GM18909 (cell line): Measurements from ENCODE around the gene HHAT.

Source experiments
- ATAC-seq: cut with Tn5 transposase; IDR thresholded peaks from one replicate; pipeline ENCODE4 v1.9.1; 2021; ENCODE audit warnings: mild to moderate bottlenecking; ENCODE audit not compliant: unreplicated experiment, poor library complexity

HHAT gene

GRCh38 chr1:210692796-210693195, 364.1 kb downstream of the HHAT start:
- ATAC-seq, result peak; percentile 44

GRCh38 chr1:210695026-210695425, 366.3 kb downstream of the HHAT start:
- ATAC-seq, result no peak

- peak; percentile 94 for ATAC-seq
These were observed 368.0 kb downstream of the HHAT start for GRCh38 chr1:210696709-210697108.

DNA sequence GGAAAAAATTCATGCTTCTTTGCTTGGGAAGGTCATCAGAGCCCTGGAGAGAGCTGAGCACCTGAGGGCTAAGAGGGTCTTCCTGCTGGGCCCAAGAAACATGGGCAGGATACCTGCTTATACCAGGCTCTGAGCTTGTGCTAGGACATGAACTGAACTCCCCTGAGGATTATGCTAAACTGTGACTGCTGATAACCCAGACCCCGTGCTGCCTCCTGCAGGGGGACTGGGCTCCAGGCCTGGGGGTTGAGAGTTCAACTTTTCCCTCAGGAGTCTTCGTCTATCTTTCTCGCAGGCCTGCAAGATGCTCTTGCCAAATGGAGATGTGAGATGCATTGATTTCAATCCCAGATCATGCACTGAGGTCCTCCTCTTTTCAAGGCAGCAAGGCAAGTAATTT, 368.5 kb downstream of the HHAT start:
- ATAC-seq, result no peak

- ATAC-seq, result no peak
These were observed 370.0 kb downstream of the HHAT start for GRCh38 chr1:210698661-210699060.

- ATAC-seq, result no peak
These were observed 371.4 kb downstream of the HHAT start for GRCh38 chr1:210700083-210700482.

GRCh38 chr1:210700511-210700910, 371.8 kb downstream of the HHAT start:
- no peak for ATAC-seq

DNA sequence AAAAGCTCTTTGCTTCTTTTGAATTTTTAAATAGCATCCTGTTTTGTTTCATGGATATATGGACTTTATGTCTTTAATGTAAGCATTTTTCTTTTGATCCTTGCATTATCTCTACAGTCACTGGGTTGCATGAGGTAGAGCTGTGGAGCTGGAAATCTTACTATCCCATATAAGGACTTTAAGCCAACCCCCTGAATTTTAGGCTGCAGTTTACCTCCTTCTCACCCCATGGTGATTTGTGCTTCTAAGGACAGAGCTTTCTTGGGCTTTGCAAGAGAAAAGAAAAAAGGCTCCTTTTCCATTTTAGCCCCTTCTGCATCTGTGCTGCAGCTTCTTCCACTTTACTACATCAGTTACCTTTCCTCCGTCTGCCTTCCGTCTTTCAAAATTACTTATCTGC, 373.8 kb downstream of the HHAT start:
- ATAC-seq, result no peak

DNA sequence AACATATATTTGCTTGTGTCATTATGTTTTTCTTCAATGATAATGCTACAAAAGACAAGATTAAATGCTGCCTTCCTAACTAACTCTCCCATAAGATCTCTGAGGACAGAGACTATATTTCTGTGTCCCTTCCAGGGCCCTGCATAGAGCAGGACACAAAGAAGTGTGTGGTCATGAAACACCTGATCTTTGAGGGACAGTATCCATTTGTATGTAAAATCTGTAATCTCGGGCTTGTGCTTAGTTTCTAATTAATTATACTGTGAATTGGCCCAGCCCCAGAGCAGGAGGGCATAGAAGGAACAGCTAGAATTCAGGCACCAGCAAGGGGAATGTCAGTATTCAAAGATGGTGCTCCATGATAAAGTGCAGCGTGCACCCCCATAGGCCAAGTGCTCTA, 374.9 kb downstream of the HHAT start:
- no peak for ATAC-seq

DNA sequence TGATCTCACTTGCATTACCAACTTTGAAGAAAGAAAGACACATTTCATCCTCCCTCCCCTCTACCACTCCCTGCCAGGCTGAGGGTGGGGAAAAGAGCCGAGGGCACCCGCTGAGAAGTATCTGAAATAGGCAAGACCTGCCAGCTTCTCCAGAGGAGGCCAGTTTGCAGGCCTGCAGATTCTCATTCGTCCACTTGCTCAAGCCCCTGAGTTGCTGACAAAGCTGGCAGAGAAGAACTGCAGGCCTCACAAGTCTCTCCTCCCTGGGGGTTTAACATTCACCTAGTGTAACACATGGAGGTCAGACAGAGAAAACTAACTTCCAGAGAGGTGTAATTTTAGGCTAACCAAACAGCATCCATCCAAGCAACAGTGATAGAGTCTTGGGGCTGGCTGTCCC, 376.4 kb downstream of the HHAT start:
- no peak for ATAC-seq

DNA sequence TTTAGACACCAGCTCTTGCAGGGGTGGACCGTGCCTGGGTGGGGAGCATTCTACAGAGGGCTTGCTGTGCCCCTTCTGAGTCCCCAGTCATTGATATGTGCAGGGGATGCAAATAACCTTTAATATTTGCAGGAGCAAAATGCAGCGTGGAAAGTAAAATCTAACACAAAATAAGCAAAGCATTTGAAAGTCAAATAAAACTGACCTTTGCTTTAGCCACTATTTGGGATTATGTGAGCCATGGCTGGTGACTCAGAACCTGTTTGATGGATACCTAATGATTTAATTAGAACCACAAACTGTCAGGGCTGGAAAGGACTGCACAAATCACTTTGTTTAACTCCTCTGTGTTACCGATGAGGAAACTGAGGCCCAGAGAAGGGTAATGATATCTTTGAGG, 377.5 kb downstream of the HHAT start:
- no peak for ATAC-seq

DNA sequence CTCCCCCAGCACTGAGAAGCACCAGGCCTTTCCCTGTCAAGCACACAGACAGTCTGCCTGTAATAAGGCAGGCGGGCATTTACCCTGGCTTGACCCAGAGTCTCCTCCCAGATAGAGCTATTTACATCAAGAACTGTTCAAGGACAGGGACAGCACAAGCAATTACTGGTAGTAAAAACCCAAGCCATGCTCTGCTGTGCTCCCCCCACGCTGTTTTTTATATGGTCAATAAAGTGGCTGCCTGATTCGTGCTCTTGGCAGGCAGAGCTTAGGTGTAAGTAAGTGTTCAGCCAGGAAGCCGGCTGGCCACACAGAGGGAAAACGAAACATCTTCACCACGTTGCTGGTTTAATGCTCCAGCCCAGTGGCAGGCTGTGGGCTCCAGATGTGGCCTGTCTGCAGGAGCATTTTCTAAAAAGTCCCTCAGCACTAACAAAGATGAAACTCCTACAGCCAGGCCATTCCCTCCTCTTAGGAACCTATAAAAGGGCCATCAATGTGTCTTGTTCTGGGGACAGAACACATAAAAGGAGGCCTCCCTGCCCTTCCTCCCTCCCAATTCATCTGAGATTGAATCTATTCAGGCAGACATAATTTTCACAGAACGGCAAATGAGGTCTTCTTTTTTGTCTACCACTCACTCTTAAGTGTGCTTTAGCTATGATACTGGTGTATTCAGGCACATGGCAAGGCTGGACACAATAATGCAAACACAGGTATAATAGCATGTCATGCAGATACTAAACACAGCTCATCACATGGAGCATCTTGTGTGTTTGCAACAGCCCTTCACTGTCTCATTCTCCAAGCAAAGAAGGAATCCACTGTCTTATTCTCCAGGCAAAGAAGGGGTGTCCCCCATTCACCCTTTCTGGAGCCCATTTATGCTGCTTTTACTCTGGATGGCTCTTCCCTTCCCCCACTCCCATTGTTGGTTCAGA, 378.9 kb downstream of the HHAT start:
- ATAC-seq, result no peak

DNA sequence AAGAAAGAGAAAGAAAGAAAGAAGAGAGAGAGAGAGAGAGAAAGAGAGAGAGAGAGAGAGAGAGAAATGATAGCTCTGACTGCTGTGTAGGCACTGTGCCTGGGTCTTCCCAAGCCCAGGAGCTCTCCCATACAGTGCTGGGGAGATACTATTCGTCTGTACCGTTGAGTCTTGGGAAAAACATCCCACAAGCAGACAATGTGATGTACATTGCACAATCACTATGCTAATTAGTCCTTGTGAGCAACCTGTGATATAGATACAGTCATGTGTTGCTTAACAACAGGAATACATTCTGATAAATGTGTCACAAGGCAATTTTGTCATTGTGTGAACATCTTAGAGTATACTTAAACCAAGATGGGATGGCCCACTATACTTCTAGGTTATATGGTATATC, 381.0 kb downstream of the HHAT start:
- ATAC-seq, result no peak

- ATAC-seq, result no peak
These were observed 383.3 kb downstream of the HHAT start for GRCh38 chr1:210711825-210712612.

DNA sequence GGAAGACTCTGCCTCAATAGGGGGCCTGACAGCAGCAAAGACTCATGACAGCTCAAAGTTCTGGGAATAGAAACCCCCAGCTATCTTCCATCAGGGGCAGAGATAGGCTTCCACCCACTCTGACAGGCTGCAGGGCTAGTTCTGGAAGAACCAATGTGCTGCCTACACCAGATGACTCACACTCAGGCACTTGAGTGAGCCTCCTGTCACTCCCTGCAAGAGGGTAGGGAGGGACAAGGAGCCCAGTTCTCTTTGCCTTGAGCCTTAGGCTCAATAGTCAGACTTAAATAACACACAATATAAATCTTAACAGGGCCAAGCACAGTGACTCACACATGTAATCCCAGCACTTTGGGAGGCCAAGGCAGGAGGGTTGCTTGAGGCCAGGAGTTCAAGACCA, 386.4 kb downstream of the HHAT start:
- no peak for ATAC-seq

DNA sequence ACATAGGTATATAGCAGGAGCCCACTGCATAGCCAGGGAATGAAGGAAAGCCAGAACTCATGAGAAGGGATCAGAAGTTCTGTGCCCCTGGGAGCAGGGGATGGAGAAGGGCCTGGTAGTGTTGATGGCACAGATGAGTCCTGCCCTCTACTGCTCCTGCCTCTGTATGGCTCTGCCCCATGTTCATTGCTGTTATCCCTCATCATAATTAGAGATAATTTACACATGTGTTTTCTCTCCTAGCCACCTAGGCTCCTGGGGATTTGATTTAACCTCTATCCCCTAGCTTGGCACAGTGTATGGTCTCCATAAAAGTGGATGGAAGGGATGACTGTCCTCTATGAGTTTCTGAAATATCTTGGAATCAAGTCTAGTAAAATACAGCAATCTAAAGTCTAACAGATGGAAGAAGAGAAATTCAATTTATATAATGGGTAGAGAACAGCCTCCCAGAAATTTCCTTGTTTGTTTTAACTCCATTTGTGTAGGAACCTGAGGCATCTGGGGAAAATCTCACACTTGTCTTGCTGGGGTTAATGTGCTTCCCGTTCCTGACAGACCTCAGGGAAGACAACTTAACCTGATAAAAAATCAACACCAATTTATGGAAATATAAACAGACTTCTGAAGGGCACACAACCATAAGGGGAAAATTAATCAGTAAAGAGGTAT, 393.8 kb downstream of the HHAT start:
- no peak for ATAC-seq

DNA sequence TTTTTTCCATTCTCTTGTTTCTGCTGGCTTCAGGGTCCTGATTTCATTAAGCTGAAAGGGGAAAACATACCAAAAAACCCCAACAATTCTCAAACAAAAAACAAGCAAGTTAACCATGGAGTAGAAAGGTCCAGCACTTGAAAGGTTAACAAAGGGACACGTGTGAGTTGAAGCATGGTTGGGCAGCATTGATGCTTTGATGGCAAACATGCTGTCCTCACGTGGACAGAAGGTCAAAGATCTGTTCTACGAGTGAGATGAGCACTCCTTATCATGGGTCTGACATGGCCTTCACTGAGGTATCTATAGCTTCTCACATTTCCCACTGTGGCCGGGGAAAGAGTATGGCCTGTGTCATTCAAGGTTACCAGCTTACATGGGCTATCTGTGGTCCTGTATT, 394.9 kb downstream of the HHAT start:
- no peak for ATAC-seq

GRCh38 chr1:210724768-210725167, 396.1 kb downstream of the HHAT start:
- ATAC-seq, result no peak
